ENCODE data around the gene GALNTL6. TPM values are rescaled to one million over a fixed set of nuclear protein-coding genes. Genes with fewer than 3 reads are reported as not detected.

The GALNTL6 gene
- total RNA-seq, 6 donors from 2014 or later, result 0.26 to 18.9 TPM; not detected in 4

DNA sequence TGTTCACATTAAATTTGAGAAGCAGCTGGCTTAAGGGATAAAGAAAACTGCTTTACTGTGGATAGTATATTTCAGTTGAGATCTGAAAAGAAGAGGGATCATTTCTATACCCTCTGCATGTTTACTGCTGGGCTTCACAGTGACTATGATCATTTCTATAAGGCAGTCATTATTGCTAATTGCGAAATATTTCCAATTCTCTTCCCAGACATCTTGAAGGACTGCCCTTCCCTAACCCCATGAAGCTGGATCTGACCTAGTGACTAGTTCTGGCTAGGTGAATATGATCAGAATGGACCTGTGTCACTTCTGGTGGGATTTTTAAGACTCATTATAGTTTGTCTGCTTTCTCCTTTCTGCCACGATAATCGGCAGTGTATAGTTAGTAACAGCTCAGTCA, 848.9 kb downstream of the GALNTL6 start:
- Histone ChIP-seq H3K4me3 (no peak overlapping the region), H3K9me3 (no peaks in the 10 kb centered on the region), H3K4me1 (no peaks in the 10 kb centered on the region), H3K27me3 (no peaks in the 10 kb centered on the region), H3K36me3 (no peaks in the 10 kb centered on the region), H3K27ac (no peak overlapping the region)
- DNase-seq, result no peak
- TF ChIP-seq EP300 (IDR thresholded peaks at IDR 0.05), result no peak
- WGBS, 2 donors, result 92 to 98% methylated on average over 3 of the region's 3 CpGs
- ATAC-seq (ENCODE audit: low FRiP score in 2 of 2), result no peak

DNA sequence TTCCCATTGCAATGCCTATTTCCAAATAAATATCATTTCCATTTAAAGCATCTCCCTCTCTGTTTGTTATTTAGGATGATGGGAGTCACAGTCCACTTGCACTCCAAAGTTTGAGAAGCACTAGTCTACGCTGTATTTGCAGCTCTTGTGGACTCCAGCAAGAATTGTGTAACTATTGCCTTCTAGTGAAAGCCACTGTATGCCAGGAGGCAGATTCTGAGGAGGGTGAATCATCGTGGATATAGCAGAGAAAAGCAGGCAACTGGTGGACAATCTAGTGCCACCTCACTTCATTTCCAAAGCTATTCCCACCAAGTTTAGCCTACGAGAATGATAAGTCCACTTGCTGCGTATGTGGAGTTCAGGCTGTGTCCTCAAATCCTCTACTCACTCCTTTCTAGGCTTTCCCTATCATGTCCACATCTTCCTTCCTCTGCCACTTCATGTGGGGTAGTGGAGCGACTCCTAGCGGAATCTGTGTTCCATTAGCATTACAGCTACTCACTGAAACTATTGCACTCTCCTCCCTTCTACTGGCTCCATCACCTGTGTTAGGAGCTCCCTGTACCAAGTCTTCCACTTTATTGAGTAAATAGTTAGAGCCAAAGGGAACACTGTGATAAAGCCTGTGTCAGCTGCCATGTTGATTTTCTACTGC, 853.6 kb downstream of the GALNTL6 start:
- Histone ChIP-seq H3K4me3 (no peak overlapping the region), H3K27me3 (no peaks in the 10 kb centered on the region), H3K9me3 (no peaks in the 10 kb centered on the region), H3K36me3 (no peaks in the 10 kb centered on the region), H3K4me1 (no peaks in the 10 kb centered on the region), H3K27ac (no peak overlapping the region)
- no peak for DNase-seq
- WGBS, 2 donors, result 83 to 88% methylated on average over 6 of the region's 6 CpGs
- ATAC-seq (ENCODE audit: low FRiP score in 2 of 2), result no peak
- no peak for TF ChIP-seq EP300 (IDR thresholded peaks at IDR 0.05)
- no peak for TF ChIP-seq POLR2A (IDR thresholded peaks at IDR 0.05)
- no peak for TF ChIP-seq CTCF (IDR thresholded peaks at IDR 0.05)
- TF ChIP-seq POLR2AphosphoS5 (IDR thresholded peaks at IDR 0.05), result no peak

- Histone ChIP-seq H3K27me3 (no peaks in the 10 kb centered on the region), H3K27ac (no peak overlapping the region), H3K9me3 (no peaks in the 10 kb centered on the region), H3K36me3 (no peaks in the 10 kb centered on the region), H3K4me1 (no peaks in the 10 kb centered on the region), H3K4me3 (no peak overlapping the region)
- no peak for DNase-seq
- ATAC-seq (ENCODE audit: low FRiP score in 2 of 2), result no peak
- TF ChIP-seq EP300 (IDR thresholded peaks at IDR 0.05), result no peak
- no peak for TF ChIP-seq CTCF (IDR thresholded peaks at IDR 0.05)
- no peak for TF ChIP-seq POLR2A (IDR thresholded peaks at IDR 0.05)
- TF ChIP-seq POLR2AphosphoS5 (IDR thresholded peaks at IDR 0.05), result no peak
These were observed 861.6 kb downstream of the GALNTL6 start for GRCh38 chr4:172674811-172675210.

DNA sequence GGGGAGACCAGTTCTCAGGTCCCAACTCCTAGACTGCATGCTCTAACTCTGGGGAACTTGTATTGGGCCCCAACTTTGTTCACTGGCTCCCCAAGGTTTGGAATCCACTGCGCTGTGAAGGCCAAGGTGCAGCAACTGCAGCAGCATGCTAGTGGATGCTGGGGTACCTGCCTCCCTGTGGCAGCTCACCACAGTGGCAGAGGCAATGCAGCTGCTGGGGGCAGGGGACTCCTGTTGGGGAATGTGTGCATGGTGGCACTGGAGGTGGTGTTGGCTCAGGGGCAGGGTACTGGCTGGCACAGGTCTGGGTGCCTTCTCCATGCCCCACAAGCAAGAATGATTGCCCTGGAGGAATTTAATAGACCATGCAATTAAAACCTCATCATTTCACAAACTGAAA, 862.0 kb downstream of the GALNTL6 start:
- ATAC-seq (ENCODE audit: low FRiP score in 2 of 2), result no peak
- no peaks in the 10 kb centered on the region for H3K27me3 ChIP-seq
- TF ChIP-seq EP300 (IDR thresholded peaks at IDR 0.05), result no peak
- TF ChIP-seq POLR2AphosphoS5 (IDR thresholded peaks at IDR 0.05), result no peak
- no peak for TF ChIP-seq POLR2A (IDR thresholded peaks at IDR 0.05)
- TF ChIP-seq CTCF (IDR thresholded peaks at IDR 0.05), result no peak
- H3K4me1 ChIP-seq, result no peaks in the 10 kb centered on the region
- 83 to 100% methylated on average over 1 of the region's 1 CpG for WGBS, 2 donors
- H3K36me3 ChIP-seq, result no peaks in the 10 kb centered on the region
- no peaks in the 10 kb centered on the region for H3K9me3 ChIP-seq
- H3K27ac ChIP-seq, result no peak overlapping the region
- no peak for DNase-seq
- H3K4me3 ChIP-seq, result no peak overlapping the region

DNA sequence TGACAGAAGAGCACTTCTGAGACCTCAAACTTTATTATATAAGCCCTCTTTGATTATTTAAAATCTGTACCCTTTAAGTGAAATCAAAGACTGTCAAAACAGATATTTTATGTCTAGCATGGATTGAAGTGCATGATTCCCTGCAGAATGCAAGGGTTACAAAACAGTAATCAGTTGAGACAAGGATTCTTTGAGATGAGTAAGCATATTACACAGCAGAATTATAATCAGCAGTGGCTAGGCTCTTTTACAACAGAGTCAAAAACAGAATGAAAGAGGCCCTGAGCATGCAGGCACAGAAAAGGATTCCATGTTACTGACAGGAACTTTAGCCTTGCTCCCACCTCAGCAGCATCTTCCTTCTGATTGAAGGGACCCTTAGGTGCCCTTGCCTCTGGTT, 867.5 kb downstream of the GALNTL6 start:
- Histone ChIP-seq H3K36me3 (no peaks in the 10 kb centered on the region), H3K27me3 (no peaks in the 10 kb centered on the region), H3K9me3 (no peaks in the 10 kb centered on the region), H3K4me3 (no peak overlapping the region), H3K4me1 (no peaks in the 10 kb centered on the region), H3K27ac (no peak overlapping the region)
- TF ChIP-seq EP300 (IDR thresholded peaks at IDR 0.05) (no peak), CTCF (IDR thresholded peaks at IDR 0.05) (no peak), POLR2AphosphoS5 (IDR thresholded peaks at IDR 0.05) (no peak), POLR2A (IDR thresholded peaks at IDR 0.05) (no peak)
- DNase-seq (no peak), ATAC-seq (ENCODE audit: low FRiP score in 2 of 2) (no peak)
